ENCODE data around the gene MINDY3. TPM values are rescaled to one million over a fixed set of nuclear protein-coding genes. Genes with fewer than 3 reads are reported as not detected.

MINDY3 gene
- total and polyA plus RNA-seq, 2 donors (not counting 1 experiment from before 2014, with no cell fraction given), result 11.6 to 29.3 TPM

DNA sequence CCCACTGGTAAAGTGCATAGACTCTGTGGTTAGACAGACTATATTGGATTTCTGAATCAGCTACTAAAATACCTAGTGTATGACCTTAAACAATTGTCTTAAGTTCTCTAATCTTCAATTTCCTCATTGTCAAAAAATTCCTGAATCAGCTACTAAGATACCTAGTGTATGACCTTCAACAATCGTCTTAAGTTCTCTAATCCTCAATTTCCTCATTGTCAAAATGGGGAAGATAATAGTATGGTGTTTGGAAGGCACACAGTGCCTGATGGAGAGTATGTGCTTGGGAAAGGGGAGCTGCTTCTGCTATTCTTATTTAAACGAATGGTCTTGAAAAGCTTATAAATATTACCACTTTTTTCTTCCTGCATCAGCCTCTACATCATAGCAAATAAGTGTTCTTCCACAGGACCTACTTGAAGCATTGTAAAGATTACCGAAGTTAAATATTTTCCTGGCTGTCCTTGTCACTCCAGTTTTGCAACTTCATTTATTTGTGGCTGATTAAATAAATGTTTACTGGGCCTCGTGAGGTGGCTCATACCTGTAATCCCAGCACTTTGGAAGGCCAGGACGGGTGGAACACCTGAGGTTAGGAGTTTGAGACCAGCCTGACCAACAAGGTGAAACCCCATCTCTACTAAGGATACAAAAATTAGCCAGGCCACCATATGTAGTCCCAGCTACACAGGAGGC is 76.2 kb downstream of the MINDY3 start:
- WGBS (ENCODE audit: insufficient coverage), result 89% methylated on average over 1 of the region's 5 CpGs
- H3K9me3 Mint-ChIP-seq (ENCODE audit: insufficient read depth), result no peaks in the 10 kb centered on the region
- intact Hi-C loops (cut with micrococcal nuclease), result no loop called here
- POLR2A ChIA-PET, result no interaction called here
- no peaks in the 10 kb centered on the region for H3K4me1 Mint-ChIP-seq
- CTCF ChIA-PET, result no interaction called here
- no peaks in the 10 kb centered on the region for H3K79me2 ChIP-seq (ENCODE audit: control insufficient read depth, insufficient read depth, low read length)
- no peaks in the 10 kb centered on the region for H3K27me3 ChIP-seq (replicated peaks in 1 of 4; ENCODE audit: control extremely low read depth in 1 of 4, control insufficient read depth in 3 of 4, insufficient read depth in 4 of 4, low read length in 3 of 4)
- H3K4me3 Mint-ChIP-seq, result no peak overlapping the region
- DNase-seq, result no peak
- H3K4me3 ChIP-seq (ENCODE audit: control extremely low read depth in 1 of 5, extremely low read depth in 1 of 5, insufficient read depth in 1 of 5, low read depth in 2 of 5, low read length in 4 of 5), result no peak overlapping the region
- H4K20me1 ChIP-seq (ENCODE audit: control insufficient read depth, insufficient read depth, low read length, poor library complexity, severe bottlenecking), result no peaks in the 10 kb centered on the region
- no peak for ATAC-seq (ENCODE audit: low read depth)
- no peak overlapping the region for H3K9ac ChIP-seq (ENCODE audit: low read length)
- no peak overlapping the region for H3K27ac ChIP-seq (ENCODE audit: low read length in 2 of 2)
- no peaks in the 10 kb centered on the region for H3K27me3 Mint-ChIP-seq
- no peak overlapping the region for H2AFZ ChIP-seq (ENCODE audit: insufficient read depth, low read depth, low read length, poor library complexity, severe bottlenecking)
- H3K4me2 ChIP-seq (replicated peaks; ENCODE audit: low read depth, low read length, poor library complexity, severe bottlenecking), result no peak overlapping the region
- H3K36me3 ChIP-seq (replicated peaks in 1 of 2; ENCODE audit: control extremely low read depth in 1 of 2, control insufficient read depth in 1 of 2, extremely low read depth in 1 of 2, insufficient read depth in 2 of 2, low read length in 1 of 2), result peaks cover 1 to 66% of the 10 kb centered on the region in 2 experiments
- H3K4me1 ChIP-seq (ENCODE audit: control insufficient read depth in 2 of 2, insufficient read depth in 2 of 2, low read length in 2 of 2), result no peaks in the 10 kb centered on the region
- no peak overlapping the region for H3K27ac Mint-ChIP-seq
- no peak for TF ChIP-seq CTCF (IDR thresholded peaks at IDR 0.05)
- no peak for TF ChIP-seq EZH2 (IDR thresholded peaks at IDR 0.05; ENCODE audit: borderline replicate concordance, insufficient read depth, low read depth, low read length, poor library complexity, severe bottlenecking)
- H3K9me3 ChIP-seq (ENCODE audit: control extremely low read depth in 1 of 3, control insufficient read depth in 2 of 3, insufficient read depth in 1 of 3, low read length in 2 of 3), result no peaks in the 10 kb centered on the region

GRCh38 chr10:15782851-15783250 is 77.5 kb downstream of the MINDY3 start:
- intact Hi-C loops (cut with micrococcal nuclease), result no loop called here
- CTCF ChIA-PET, result no interaction called here
- ATAC-seq (ENCODE audit: low read depth), result no peak

More at GRCh38 chr10:15782851-15783250, 77.5 kb downstream of the MINDY3 start:
- Histone ChIP-seq H3K79me2 (ENCODE audit: control insufficient read depth, insufficient read depth, low read length) (no peaks in the 10 kb centered on the region), H4K20me1 (ENCODE audit: control insufficient read depth, insufficient read depth, low read length, poor library complexity, severe bottlenecking) (no peaks in the 10 kb centered on the region), H3K4me2 (replicated peaks; ENCODE audit: low read depth, low read length, poor library complexity, severe bottlenecking) (no peak overlapping the region), H2AFZ (ENCODE audit: insufficient read depth, low read depth, low read length, poor library complexity, severe bottlenecking) (no peak overlapping the region), H3K4me1 (ENCODE audit: control insufficient read depth in 2 of 2, insufficient read depth in 2 of 2, low read length in 2 of 2) (no peaks in the 10 kb centered on the region), H3K4me3 (ENCODE audit: control extremely low read depth in 1 of 5, extremely low read depth in 1 of 5, insufficient read depth in 1 of 5, low read depth in 2 of 5, low read length in 4 of 5) (no peak overlapping the region), H3K9me3 (ENCODE audit: control extremely low read depth in 1 of 3, control insufficient read depth in 2 of 3, insufficient read depth in 1 of 3, low read length in 2 of 3) (no peaks in the 10 kb centered on the region), H3K27me3 (replicated peaks in 1 of 4; ENCODE audit: control extremely low read depth in 1 of 4, control insufficient read depth in 3 of 4, insufficient read depth in 4 of 4, low read length in 3 of 4) (no peaks in the 10 kb centered on the region), H3K36me3 (replicated peaks in 1 of 2; ENCODE audit: control extremely low read depth in 1 of 2, control insufficient read depth in 1 of 2, extremely low read depth in 1 of 2, insufficient read depth in 2 of 2, low read length in 1 of 2) (peaks cover 3 to 65% of the 10 kb centered on the region in 2 experiments), H3K9ac (ENCODE audit: low read length) (no peak overlapping the region), H3K27ac (ENCODE audit: low read length in 2 of 2) (no peak overlapping the region)
- no peak overlapping the region for H3K27ac Mint-ChIP-seq
- TF ChIP-seq CTCF (IDR thresholded peaks at IDR 0.05), result no peak
- TF ChIP-seq EZH2 (IDR thresholded peaks at IDR 0.05; ENCODE audit: borderline replicate concordance, insufficient read depth, low read depth, low read length, poor library complexity, severe bottlenecking), result no peak
- H3K4me1 Mint-ChIP-seq, result no peaks in the 10 kb centered on the region
- DNase-seq, result no peak
- no peak overlapping the region for H3K4me3 Mint-ChIP-seq
- H3K9me3 Mint-ChIP-seq (ENCODE audit: insufficient read depth), result no peaks in the 10 kb centered on the region
- POLR2A ChIA-PET, result no interaction called here
- 100% methylated on average over 2 of the region's 4 CpGs for WGBS (ENCODE audit: insufficient coverage)
- H3K27me3 Mint-ChIP-seq, result no peaks in the 10 kb centered on the region
